ENCODE data around the gene ATG101.

ATG101 gene

DNA sequence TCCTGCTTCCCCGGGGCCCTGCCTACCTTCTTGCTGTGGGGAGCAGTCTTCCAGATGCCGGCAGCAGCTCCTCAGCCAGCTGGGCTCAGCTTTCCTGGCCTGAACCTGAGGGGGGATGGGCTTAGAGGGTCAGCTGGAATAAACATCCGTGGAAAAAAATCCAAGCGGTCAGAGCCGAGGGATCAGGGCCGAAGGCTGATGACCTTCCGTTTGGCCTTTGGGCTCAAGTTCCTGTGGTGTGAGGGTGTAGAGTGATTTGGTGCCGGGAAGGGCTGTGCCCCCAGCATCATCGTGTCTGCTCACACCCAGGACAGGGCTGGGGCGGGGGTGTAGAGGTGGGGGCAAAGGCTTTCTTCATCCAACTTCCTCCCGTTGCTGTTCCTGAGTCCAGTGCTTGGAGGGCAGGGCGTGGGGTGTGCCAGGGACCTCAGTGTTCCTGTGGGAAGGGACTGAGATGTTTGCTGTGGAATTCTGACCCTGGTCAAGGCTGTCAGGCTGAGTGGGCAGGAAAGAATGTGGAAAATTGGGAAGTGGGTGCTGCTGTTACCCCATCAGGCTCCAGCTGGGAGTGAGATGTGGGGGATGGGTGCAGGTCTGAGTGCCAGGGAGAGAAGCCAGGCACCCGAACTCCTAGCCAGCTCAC lies 12.4 kb downstream of the ATG101 start:
- no peaks in the 10 kb centered on the region for H3K9me3 ChIP-seq (ENCODE audit: control insufficient read depth, insufficient read depth, low read length)
- TF ChIP-seq CTCF (IDR thresholded peaks at IDR 0.05; ENCODE audit: low read depth, low read length, poor library complexity, severe bottlenecking), result no peak
- TF ChIP-seq EZH2phosphoT487 (IDR thresholded peaks at IDR 0.05; ENCODE audit: borderline replicate concordance, low read length), result no peak
- peaks cover 36% of the 10 kb centered on the region for H3K4me1 ChIP-seq (ENCODE audit: control insufficient read depth, low read length)
- H3K4me3 ChIP-seq (ENCODE audit: low read length), result no peak overlapping the region
- no peaks in the 10 kb centered on the region for H3F3A ChIP-seq (ENCODE audit: control insufficient read depth, insufficient read depth)
- H4K20me1 ChIP-seq (ENCODE audit: control insufficient read depth, insufficient read depth, low read depth, low read length), result 0 out of 2 replicates have a peak, but pooled peaks cover 5% of the 10 kb centered on the region
- no peaks in the 10 kb centered on the region for H3K9me2 ChIP-seq (replicated peaks; ENCODE audit: control insufficient read depth, low read length)
- peaks cover 4% of the 10 kb centered on the region; the same call in 1 of the 2 replicates for H3K79me2 ChIP-seq (ENCODE audit: control insufficient read depth, low read length)
- peak overlapping the region; percentile 68 for H3K4me2 ChIP-seq (ENCODE audit: low read length)
- H3K36me3 ChIP-seq (ENCODE audit: control insufficient read depth, low read length), result peaks cover 16% of the 10 kb centered on the region
- no peaks in the 10 kb centered on the region for H3K27me3 ChIP-seq (ENCODE audit: control insufficient read depth, low read length)
- H3K27ac ChIP-seq (ENCODE audit: low read depth, low read length), result no peak overlapping the region

- no peak overlapping the region for H3K4me3 ChIP-seq (ENCODE audit: low read length)
- no peaks in the 10 kb centered on the region for H3K27me3 ChIP-seq (ENCODE audit: control insufficient read depth, low read length)
- H3K79me2 ChIP-seq (ENCODE audit: control insufficient read depth, low read length), result peaks cover 4% of the 10 kb centered on the region; the same call in 1 of the 2 replicates
- no peaks in the 10 kb centered on the region for H3K9me3 ChIP-seq (ENCODE audit: control insufficient read depth, insufficient read depth, low read length)
- 0 out of 2 replicates have a peak, but pooled peaks cover 5% of the 10 kb centered on the region for H4K20me1 ChIP-seq (ENCODE audit: control insufficient read depth, insufficient read depth, low read depth, low read length)
- no peak overlapping the region for H3K27ac ChIP-seq (ENCODE audit: low read depth, low read length)
- no peak overlapping the region for H3K4me2 ChIP-seq (ENCODE audit: low read length)
- H3K36me3 ChIP-seq (ENCODE audit: control insufficient read depth, low read length), result peaks cover 15% of the 10 kb centered on the region
- peaks cover 36% of the 10 kb centered on the region for H3K4me1 ChIP-seq (ENCODE audit: control insufficient read depth, low read length)
- TF ChIP-seq EZH2phosphoT487 (IDR thresholded peaks at IDR 0.05; ENCODE audit: borderline replicate concordance, low read length) (no peak), CTCF (IDR thresholded peaks at IDR 0.05; ENCODE audit: low read depth, low read length, poor library complexity, severe bottlenecking) (no peak)
- H3K9me2 ChIP-seq (replicated peaks; ENCODE audit: control insufficient read depth, low read length), result no peaks in the 10 kb centered on the region
- no peaks in the 10 kb centered on the region for H3F3A ChIP-seq (ENCODE audit: control insufficient read depth, insufficient read depth)
Measured at GRCh38 chr12:52082669-52082987, 12.8 kb downstream of the ATG101 start.

DNA sequence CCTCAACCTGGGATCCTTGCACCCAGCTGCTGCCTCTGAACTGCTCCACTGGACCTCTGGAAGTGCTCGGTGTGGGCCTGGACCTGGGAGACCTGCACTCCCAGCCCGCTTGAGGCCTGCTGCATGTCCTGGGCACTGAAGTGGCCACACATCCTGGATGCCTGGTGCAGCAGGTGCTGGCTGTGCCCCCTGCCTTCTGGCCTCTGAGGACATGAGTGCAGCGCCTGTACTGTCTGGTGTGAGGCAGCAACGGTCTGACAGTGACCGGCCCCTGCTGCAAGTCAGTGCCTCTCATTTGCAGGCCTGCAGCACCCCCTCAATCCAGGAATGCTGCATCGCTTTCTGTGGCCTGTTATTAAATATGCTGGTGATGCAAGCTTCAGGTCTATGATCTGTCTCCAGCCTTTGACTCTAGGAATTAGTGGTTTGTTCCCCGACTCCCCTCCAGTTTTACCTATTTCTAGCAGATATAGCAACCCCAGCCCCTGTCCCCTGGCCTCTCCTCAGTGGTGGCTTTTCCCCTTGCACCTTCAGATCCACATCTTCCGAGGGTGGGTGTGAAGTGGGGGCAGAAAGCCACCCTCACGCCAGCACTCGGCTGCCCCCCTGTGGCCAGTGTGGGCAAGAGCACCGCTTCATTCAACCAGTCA lies 13.3 kb downstream of the ATG101 start:
- H3K27ac ChIP-seq (ENCODE audit: low read depth, low read length), result no peak overlapping the region
- no peaks in the 10 kb centered on the region for H3K9me3 ChIP-seq (ENCODE audit: control insufficient read depth, insufficient read depth, low read length)
- H3F3A ChIP-seq (ENCODE audit: control insufficient read depth, insufficient read depth), result no peaks in the 10 kb centered on the region
- peaks cover 4% of the 10 kb centered on the region; the same call in 1 of the 2 replicates for H3K79me2 ChIP-seq (ENCODE audit: control insufficient read depth, low read length)
- no peak overlapping the region for H3K4me2 ChIP-seq (ENCODE audit: low read length)
- peaks cover 40% of the 10 kb centered on the region for H3K4me1 ChIP-seq (ENCODE audit: control insufficient read depth, low read length)
- TF ChIP-seq EZH2phosphoT487 (IDR thresholded peaks at IDR 0.05; ENCODE audit: borderline replicate concordance, low read length) (no peak), CTCF (IDR thresholded peaks at IDR 0.05; ENCODE audit: low read depth, low read length, poor library complexity, severe bottlenecking) (peak; percentile 99)
- peaks cover 10% of the 10 kb centered on the region for H3K36me3 ChIP-seq (ENCODE audit: control insufficient read depth, low read length)
- H3K27me3 ChIP-seq (ENCODE audit: control insufficient read depth, low read length), result no peaks in the 10 kb centered on the region; the same call in 1 of the 2 replicates
- H3K4me3 ChIP-seq (ENCODE audit: low read length), result no peak overlapping the region
- H4K20me1 ChIP-seq (ENCODE audit: control insufficient read depth, insufficient read depth, low read depth, low read length), result 0 out of 2 replicates have a peak, but pooled peaks cover 5% of the 10 kb centered on the region
- no peaks in the 10 kb centered on the region for H3K9me2 ChIP-seq (replicated peaks; ENCODE audit: control insufficient read depth, low read length)
